GM21529 (cell line): ENCODE measurements around the gene ZNG1C.
"Not testable (repeated sequence)": the region's sequence is repeated elsewhere in the genome, so short reads cannot be mapped to it uniquely, and the experiment has no call there.

Experiments used
- ATAC-seq: cut with Tn5 transposase; IDR thresholded peaks from one replicate; pipeline ENCODE4 v1.9.1; 2021; ENCODE audit not compliant: unreplicated experiment

Gene ZNG1C

GRCh38 chr9:68241683-68242082, at the start of gene ZNG1C:
Gene ZNG1C, plus strand, starts transcription at chr9:68241983. Its CDS starts 49 bp downstream, at chr9:68242032.
- ATAC-seq, result not testable (repeated sequence)

GRCh38 chr9:68242437-68242836, 654 bp downstream of the ZNG1C start:
- not testable (repeated sequence) for ATAC-seq

- not testable (repeated sequence) for ATAC-seq
These were observed 39.3 kb downstream of the ZNG1C start for GRCh38 chr9:68281041-68281440.

- ATAC-seq, result not testable (repeated sequence)
These were observed 60.8 kb downstream of the ZNG1C start, which contains the start of gene FOXD4L3 for GRCh38 chr9:68302567-68302966. Gene FOXD4L3, plus strand, starts transcription at chr9:68302867. Its CDS starts 85 bp downstream, at chr9:68302952.

- ATAC-seq, result not testable (repeated sequence)
These were observed 62.0 kb downstream of the ZNG1C start for GRCh38 chr9:68303771-68304170.

- not testable (repeated sequence) for ATAC-seq
These were observed 62.4 kb downstream of the ZNG1C start for GRCh38 chr9:68304212-68304611.

- not testable (repeated sequence) for ATAC-seq
These were observed 63.0 kb downstream of the ZNG1C start for GRCh38 chr9:68304777-68305176.

GRCh38 chr9:68305680-68306285, 64.0 kb downstream of the ZNG1C start:
- ATAC-seq, result not testable (repeated sequence)

- ATAC-seq, result not testable (repeated sequence)
These were observed 64.7 kb downstream of the ZNG1C start for GRCh38 chr9:68306391-68306964.

- not testable (repeated sequence) for ATAC-seq
These were observed 65.3 kb downstream of the ZNG1C start for GRCh38 chr9:68307127-68307526.

- not testable (repeated sequence) for ATAC-seq
These were observed 65.9 kb downstream of the ZNG1C start for GRCh38 chr9:68307654-68308053.

GRCh38 chr9:68311208-68311607, 69.4 kb downstream of the ZNG1C start:
- not testable (repeated sequence) for ATAC-seq

- ATAC-seq, result not testable (repeated sequence)
These were observed 76.4 kb downstream of the ZNG1C start for GRCh38 chr9:68318209-68318608.

GRCh38 chr9:68323749-68324148, 82.0 kb downstream of the ZNG1C start:
- ATAC-seq, result not testable (repeated sequence)

GRCh38 chr9:68324518-68324917, 82.7 kb downstream of the ZNG1C start:
- ATAC-seq, result not testable (repeated sequence)

- ATAC-seq, result not testable (repeated sequence)
These were observed 87.3 kb downstream of the ZNG1C start for GRCh38 chr9:68329106-68329505.

- not testable (repeated sequence) for ATAC-seq
These were observed 88.9 kb downstream of the ZNG1C start for GRCh38 chr9:68330531-68331173.

- not testable (repeated sequence) for ATAC-seq
These were observed 90.3 kb downstream of the ZNG1C start for GRCh38 chr9:68332122-68332521.

GRCh38 chr9:68335935-68336334, 94.2 kb downstream of the ZNG1C start:
- not testable (repeated sequence) for ATAC-seq

- not testable (repeated sequence) for ATAC-seq
These were observed 95.0 kb downstream of the ZNG1C start for GRCh38 chr9:68336639-68337339.

GRCh38 chr9:68338000-68338399, 96.2 kb downstream of the ZNG1C start:
- ATAC-seq, result not testable (repeated sequence)
